Upper lobe of left lung (tissue), 6 donors: ENCODE measurements around the gene CCNB3. TPM values are rescaled to one million over a fixed set of nuclear protein-coding genes. Genes with fewer than 3 reads are reported as not detected.

Source experiments
- ATAC-seq, 2 donors: fragments of 200-7000 bp; cut with Tn5 transposase; one replicate each; pipeline ENCODE4 v1.9.1; 2022; ENCODE audit warnings: mild to moderate bottlenecking in 2 of 2, moderate library complexity in 2 of 2; ENCODE audit not compliant: low FRiP score in 2 of 2
- DNase-seq, 2 donors: peaks; one replicate each; pipeline ENCODE4 v3.0.0-alpha.2; 2019 to 2020
- H3K27ac ChIP-seq, 4 donors: fragments of 200-600 bp; sonication (generic); one replicate each; pipeline ENCODE4 v1.5.1; 2016 to 2019
- H3K27me3 ChIP-seq, 4 donors: fragments of 200-600 bp; sonication (generic); one replicate each; pipeline ENCODE4 v1.5.1; 2017 to 2019
- H3K36me3 ChIP-seq, 4 donors: fragments of 200-600 bp; sonication (generic); one replicate each; pipeline ENCODE4 v1.5.1; 2016 to 2019
- H3K4me1 ChIP-seq, 4 donors: fragments of 200-600 bp; sonication (generic); one replicate each; pipeline ENCODE4 v1.5.1; 2018 to 2019
- H3K4me3 ChIP-seq, 4 donors: fragments of 200-600 bp; sonication (generic); one replicate each; pipeline ENCODE4 v1.5.1; 2017 to 2019; ENCODE audit warnings: mild to moderate bottlenecking in 2 of 4, moderate library complexity in 1 of 4
- H3K9me3 ChIP-seq, 4 donors: fragments of 200-600 bp; sonication (generic); one replicate each; pipeline ENCODE4 v1.5.1; 2018 to 2019
- CTCF ChIP-seq, 6 experiments: fragments of 450-650 bp in 4 of 6; fragments of 200-600 bp in 2 of 6; sonication (generic) in 2 of 6; IDR thresholded peaks; one replicate each; pipeline ENCODE4 v1.5.1; 2016 to 2019; ENCODE audit warnings: antibody characterized with exemption in 6 of 6
- EP300 ChIP-seq, 4 donors: sonication (generic); formaldehyde crosslinking; IDR thresholded peaks; one replicate each; pipeline ENCODE4 v1.5.1; 2017; ENCODE audit warnings: antibody characterized with exemption in 4 of 4, control low read depth in 2 of 4
- POLR2A ChIP-seq, 4 donors: fragments of 450-650 bp; IDR thresholded peaks; one replicate each; pipeline ENCODE4 v1.5.1; 2016 to 2017; ENCODE audit warnings: antibody characterized with exemption in 4 of 4, mild to moderate bottlenecking in 2 of 4
- POLR2AphosphoS5 ChIP-seq, 2 donors: sonication (generic); formaldehyde crosslinking; IDR thresholded peaks; one replicate each; pipeline ENCODE4 v1.5.1; 2017; ENCODE audit warnings: antibody characterized with exemption in 2 of 2
- WGBS, 2 donors: methylation state at CpG; one replicate each; pipeline ENCODE4 v1.1.5; 2017 to 2018; 5-methylcytosine and 5-hydroxymethylcytosine counted together
- total RNA-seq, 6 donors: library from RNA; depleted of rRNA in 4 of 6; stranded (reverse); fragments of >200 nt in 4 of 6; gene quantifications; one replicate each; pipeline versions ENCODE4 v1.1.0 to v1.2.1, GENCODE V29; 2016 to 2021
- donor health status: DM: no; HTN: no; CAD: no; lungs with moderate emphysema.
- donor health status: DM: no; HTN: yes; CAD: no; lungs with severe emphysema.

CCNB3 gene
- total RNA-seq, 6 donors from 2014 or later, result 0.77 to 5.2 (median 1.4) TPM

GRCh38 chrX:50188859-50189600, 15.5 kb upstream of the CCNB3 start:
- no peaks in the 10 kb centered on the region for H3K27me3 ChIP-seq
- ATAC-seq (no peak), DNase-seq (no peak)
- H3K4me1 ChIP-seq, result no peaks in the 10 kb centered on the region
- no peak for TF ChIP-seq POLR2AphosphoS5 (IDR thresholded peaks at IDR 0.05)
- TF ChIP-seq CTCF (IDR thresholded peaks at IDR 0.05), result no peak
- no peak for TF ChIP-seq EP300 (IDR thresholded peaks at IDR 0.05)
- no peak for TF ChIP-seq POLR2A (IDR thresholded peaks at IDR 0.05)
- no peak overlapping the region for H3K4me3 ChIP-seq
- no peaks in the 10 kb centered on the region for H3K36me3 ChIP-seq
- no peaks in the 10 kb centered on the region for H3K9me3 ChIP-seq
- no peak overlapping the region for H3K27ac ChIP-seq
- 56 to 66% methylated on average over 7 to 9 of the region's 9 CpGs for WGBS, 2 donors

GRCh38 chrX:50198348-50198747, 6.2 kb upstream of the CCNB3 start:
- Histone ChIP-seq H3K4me3 (no peak overlapping the region), H3K27me3 (no peaks in the 10 kb centered on the region), H3K36me3 (no peaks in the 10 kb centered on the region), H3K27ac (no peak overlapping the region), H3K4me1 (no peaks in the 10 kb centered on the region), H3K9me3 (no peaks in the 10 kb centered on the region)
- TF ChIP-seq POLR2A (IDR thresholded peaks at IDR 0.05), result no peak
- WGBS, 2 donors, result 81 to 83% methylated on average over 4 of the region's 4 CpGs
- no peak for DNase-seq
- no peak for ATAC-seq

GRCh38 chrX:50200907-50201306, 3.7 kb upstream of the CCNB3 start, which contains the start of gene AKAP4:
Gene AKAP4, minus strand, starts transcription at chrX:50201007. Its CDS starts 118 bp downstream, at chrX:50200889.
- Histone ChIP-seq H3K9me3 (no peaks in the 10 kb centered on the region), H3K4me1 (peaks cover 0 to 7% (median 0%) of the 10 kb centered on the region in 4 donors), H3K4me3 (no peak within 1 kb of the TSS), H3K36me3 (no peaks in the 10 kb centered on the region), H3K27ac (peak within 1 kb of the TSS in 1 of 4 donors; percentile 39), H3K27me3 (no peaks in the 10 kb centered on the region)
- no peak for DNase-seq
- WGBS, 2 donors, result 100% methylated on average over 1 of the region's 1 CpG
- TF ChIP-seq POLR2AphosphoS5 (IDR thresholded peaks at IDR 0.05), result no peak
- TF ChIP-seq EP300 (IDR thresholded peaks at IDR 0.05), result no peak
- no peak for TF ChIP-seq POLR2A (IDR thresholded peaks at IDR 0.05)
- no peak for TF ChIP-seq CTCF (IDR thresholded peaks at IDR 0.05)
- ATAC-seq, result no peak

GRCh38 chrX:50202539-50202938, 2.0 kb upstream of the CCNB3 start:
- H3K27ac ChIP-seq, result no peak overlapping the region
- TF ChIP-seq CTCF (IDR thresholded peaks at IDR 0.05) (no peak), EP300 (IDR thresholded peaks at IDR 0.05) (no peak), POLR2AphosphoS5 (IDR thresholded peaks at IDR 0.05) (no peak), POLR2A (IDR thresholded peaks at IDR 0.05) (no peak)
- no peaks in the 10 kb centered on the region for H3K9me3 ChIP-seq
- no peak for ATAC-seq
- 83 to 84% methylated on average over 3 of the region's 3 CpGs for WGBS, 2 donors
- no peak overlapping the region for H3K4me3 ChIP-seq
- no peak for DNase-seq
- no peaks in the 10 kb centered on the region for H3K36me3 ChIP-seq
- peaks cover 0 to 7% (median 0%) of the 10 kb centered on the region in 4 donors for H3K4me1 ChIP-seq
- no peaks in the 10 kb centered on the region for H3K27me3 ChIP-seq

- H3K9me3 ChIP-seq, result no peaks in the 10 kb centered on the region
- DNase-seq (no peak), ATAC-seq (no peak)
- no peaks in the 10 kb centered on the region for H3K36me3 ChIP-seq
- no peaks in the 10 kb centered on the region for H3K27me3 ChIP-seq
- no peak overlapping the region for H3K27ac ChIP-seq
- TF ChIP-seq CTCF (IDR thresholded peaks at IDR 0.05) (no peak), POLR2A (IDR thresholded peaks at IDR 0.05) (no peak), POLR2AphosphoS5 (IDR thresholded peaks at IDR 0.05) (no peak), EP300 (IDR thresholded peaks at IDR 0.05) (no peak)
- H3K4me3 ChIP-seq, result no peak overlapping the region
- H3K4me1 ChIP-seq, result peaks cover 0 to 7% (median 0%) of the 10 kb centered on the region in 4 donors
- WGBS, 2 donors, result 75 to 82% methylated on average over 11 of the region's 11 CpGs
Measured at GRCh38 chrX:50206753-50207152, 2.2 kb downstream of the CCNB3 start.
